OCI-M2 (cell line): ENCODE measurements around the gene SGTA.

Experiments used
- DNase-seq: peaks from one replicate; lab custom pipeline; 2025; ENCODE audit not compliant: unreplicated experiment; lab: John Stamatoyannopoulos, UW

Gene SGTA

GRCh38 chr19:2810141-2811091 lies 27.3 kb upstream of the SGTA start:
- DNase-seq: no peak

GRCh38 chr19:2809387-2810140 lies 26.5 kb upstream of the SGTA start:
- DNase-seq: no peak

- DNase-seq: no peak
Measured at GRCh38 chr19:2808129-2808941, 25.3 kb upstream of the SGTA start.

DNA sequence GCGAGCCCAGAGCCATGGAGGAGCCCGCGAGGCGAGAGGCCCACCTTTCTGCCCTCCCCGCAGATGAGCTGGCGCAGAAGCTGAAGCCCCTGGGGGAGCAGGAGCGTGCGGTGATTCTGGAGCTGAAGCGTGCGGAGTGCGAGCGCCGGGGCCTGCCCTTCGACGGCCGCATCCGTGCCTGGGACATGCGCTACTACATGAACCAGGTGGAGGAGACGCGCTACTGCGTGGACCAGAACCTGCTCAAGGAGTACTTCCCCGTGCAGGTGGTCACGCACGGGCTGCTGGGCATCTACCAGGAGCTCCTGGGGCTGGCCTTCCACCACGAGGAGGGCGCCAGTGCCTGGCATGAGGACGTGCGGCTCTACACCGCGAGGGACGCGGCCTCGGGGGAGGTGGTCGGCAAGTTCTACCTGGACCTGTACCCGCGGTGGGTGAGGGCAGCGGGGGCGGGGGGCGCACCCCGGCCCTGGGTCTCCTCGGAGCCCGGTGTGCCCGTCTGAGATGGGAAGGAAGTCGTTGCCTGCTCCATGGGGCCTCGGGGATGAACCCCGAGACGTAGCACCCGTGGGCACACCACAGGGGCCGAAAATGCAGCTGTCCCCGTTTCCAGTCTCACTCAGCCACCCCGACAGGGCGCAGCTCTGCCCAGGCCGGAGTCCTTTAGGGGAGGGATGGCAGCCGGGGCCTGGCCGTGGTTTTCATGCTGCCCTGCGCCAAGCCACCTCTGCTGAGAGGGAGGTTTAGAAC lies 24.5 kb upstream of the SGTA start:
- DNase-seq: no peak

- DNase-seq: no peak
Measured at GRCh38 chr19:2806736-2807378, 23.8 kb upstream of the SGTA start.

GRCh38 chr19:2805991-2806649 lies 23.0 kb upstream of the SGTA start:
- no peak for DNase-seq

GRCh38 chr19:2805261-2805900 lies 22.3 kb upstream of the SGTA start:
- no peak for DNase-seq

DNA sequence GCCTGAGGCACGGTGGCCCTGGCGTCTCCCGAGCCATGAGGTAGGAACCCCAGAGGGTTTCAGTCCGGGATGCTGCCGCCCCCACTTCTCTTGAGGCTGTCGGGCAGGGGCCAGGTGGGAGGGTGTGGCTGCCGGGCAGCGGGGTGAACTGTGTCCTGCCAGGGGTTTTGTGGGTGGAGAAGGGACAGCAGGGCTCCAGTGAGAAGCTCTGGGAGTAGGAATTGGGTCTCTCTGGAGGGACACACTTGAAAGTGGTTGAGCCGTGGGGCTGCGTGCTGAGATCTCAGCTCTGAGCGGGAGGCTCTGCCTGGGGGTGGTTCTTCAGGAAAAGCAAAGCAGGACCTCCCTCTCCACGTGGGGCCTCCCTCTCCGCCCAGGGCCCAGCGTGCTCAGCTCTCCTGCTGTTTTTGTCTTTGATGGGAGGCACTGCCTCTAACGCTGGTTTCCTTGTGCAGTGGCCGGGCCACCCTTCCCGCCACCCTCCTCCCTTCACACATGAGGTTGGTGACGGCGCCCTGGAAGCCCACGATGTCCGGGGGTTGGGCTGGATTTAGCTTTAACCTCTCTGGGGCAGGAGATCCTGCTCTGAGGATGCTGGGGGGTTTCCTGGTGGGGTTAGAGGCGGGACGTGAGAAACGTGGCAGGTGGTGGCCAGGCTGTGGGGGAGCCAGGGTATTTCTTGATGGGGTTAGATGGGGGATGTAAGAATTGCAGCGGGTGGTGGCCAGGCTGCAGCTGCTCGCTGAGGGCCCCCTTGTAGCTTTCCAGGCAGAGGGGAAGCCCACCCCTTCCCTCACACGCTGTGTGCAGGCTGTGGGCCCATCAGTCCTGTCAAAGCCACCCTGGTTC lies 21.3 kb upstream of the SGTA start:
- no peak for DNase-seq

DNA sequence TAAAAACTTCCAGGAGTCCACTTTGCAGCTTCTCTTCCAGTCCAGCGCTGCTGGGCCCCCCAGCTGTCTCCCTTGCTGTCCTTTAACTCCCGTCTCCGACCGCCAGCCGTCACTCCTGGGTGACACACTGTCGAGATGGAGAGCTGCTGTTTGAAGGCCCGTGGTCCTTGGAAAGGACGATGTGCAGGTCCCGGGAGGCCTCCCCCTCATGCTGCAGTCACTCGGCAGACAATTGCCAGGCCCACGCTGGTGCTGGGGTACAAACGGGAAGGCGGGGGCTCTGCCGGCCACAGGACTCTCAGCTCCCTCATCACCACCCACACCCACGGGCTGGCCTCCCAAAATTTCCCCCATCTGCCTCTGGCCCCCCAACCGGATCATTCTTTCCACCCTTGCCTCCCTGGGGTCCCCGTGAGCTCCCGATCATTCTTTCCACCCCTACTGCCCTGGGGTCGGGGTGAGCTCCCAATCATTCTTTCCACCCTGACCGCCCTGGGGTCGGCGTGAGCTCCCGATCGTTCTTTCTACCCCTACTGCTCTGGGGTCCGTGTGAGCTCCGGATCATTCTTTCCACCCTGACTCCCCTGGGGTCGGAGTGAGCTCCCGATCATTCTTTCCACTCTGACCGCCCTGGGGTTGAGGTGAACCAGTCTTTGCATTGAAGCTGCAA lies 20.5 kb upstream of the SGTA start:
- no peak for DNase-seq

DNA sequence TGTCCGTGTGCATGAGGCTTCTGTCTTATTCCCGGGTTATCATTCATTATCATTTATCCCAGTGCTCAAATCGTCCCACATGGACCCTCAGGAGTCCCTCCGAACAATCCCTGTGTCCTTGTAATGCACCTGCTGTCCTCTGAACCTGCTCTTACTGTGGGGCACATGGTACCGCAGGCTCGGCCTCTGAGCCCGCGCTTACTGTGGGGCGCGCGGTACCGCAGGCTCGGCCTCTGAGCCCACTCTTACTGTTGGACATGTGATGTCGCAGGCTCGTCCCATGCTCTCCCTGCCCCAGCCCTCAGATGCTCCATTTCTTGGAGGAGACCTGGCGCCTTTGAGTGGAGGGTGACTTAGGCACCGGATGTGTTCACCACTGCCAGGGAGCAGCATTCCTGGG lies 19.8 kb upstream of the SGTA start:
- no peak for DNase-seq

GRCh38 chr19:2800506-2800905 lies 17.4 kb upstream of the SGTA start:
- DNase-seq: no peak

GRCh38 chr19:2799273-2800020 lies 16.4 kb upstream of the SGTA start:
- no peak for DNase-seq

DNA sequence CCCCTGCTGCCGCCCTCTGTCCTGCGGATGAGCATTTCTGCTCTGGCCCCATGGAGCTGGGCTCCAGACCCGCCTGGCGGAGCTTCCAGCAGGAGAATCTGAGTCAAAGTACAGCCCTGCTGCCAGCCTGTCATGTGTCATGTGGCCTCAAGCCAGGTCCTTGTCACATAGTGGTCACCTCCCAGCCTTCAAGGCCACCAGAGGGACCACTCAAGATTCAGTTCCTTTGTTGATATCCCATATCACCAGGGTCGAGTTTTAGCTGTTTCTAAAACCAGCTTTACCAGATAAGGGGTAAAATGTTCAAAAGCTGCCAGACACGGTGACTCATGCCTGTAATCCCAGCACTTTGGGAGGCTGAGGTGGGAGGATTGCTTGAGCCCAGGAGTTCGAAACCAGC lies 15.7 kb upstream of the SGTA start:
- DNase-seq: no peak

DNA sequence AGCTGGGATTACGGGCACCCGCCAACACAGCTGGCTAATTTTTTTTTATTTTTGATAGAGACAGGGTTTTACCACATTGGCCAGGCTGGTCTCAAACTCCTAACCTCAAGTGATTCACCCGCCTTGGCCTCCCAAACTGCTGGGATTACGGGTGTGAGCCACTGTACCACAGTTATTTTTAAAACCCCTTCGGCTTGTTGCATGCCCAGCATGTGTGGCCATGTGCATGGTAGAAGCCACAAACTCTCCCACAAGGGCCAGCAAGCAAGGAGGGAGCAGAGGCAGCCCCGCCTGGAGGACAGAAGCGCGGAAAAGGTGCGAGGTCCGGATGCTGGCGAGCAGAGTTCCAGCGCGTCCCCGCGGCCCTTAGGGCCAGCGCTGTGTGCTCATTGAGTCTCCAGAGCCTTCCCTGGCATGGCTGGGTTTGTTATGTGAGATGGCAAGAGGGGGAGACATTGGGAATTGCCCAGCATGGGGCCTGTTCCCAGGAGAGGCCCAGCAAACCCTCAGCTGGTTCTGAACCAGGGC lies 15.1 kb upstream of the SGTA start:
- DNase-seq: no peak

DNA sequence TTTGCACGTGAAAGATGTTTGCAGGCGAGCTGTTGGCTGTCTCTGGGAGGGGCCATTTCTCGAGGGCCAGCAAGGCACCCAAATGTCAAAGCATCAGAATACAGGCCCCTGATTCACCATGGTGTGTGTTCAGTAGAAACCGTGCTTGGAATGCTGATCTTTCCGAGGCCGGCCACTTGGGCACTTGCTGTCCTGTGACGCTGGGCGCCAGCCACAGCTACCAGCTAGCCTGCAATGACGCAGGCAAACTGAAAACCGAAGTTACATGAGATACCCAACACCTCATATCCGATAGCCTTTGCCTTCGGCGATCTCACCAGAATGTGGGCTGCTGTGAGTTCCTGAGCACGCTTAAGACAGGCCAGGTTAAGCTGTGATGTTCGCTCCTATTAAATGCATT lies 14.2 kb upstream of the SGTA start:
- no peak for DNase-seq

- no peak for DNase-seq
Measured at GRCh38 chr19:2796659-2797266, 13.7 kb upstream of the SGTA start.
